Endothelial cell of umbilical vein (primary cell): ENCODE measurements around the gene INSC. TPM values are rescaled to one million over a fixed set of nuclear protein-coding genes. Genes with fewer than 3 reads are reported as not detected.

Experiments used
- BruUV-seq: library from RNA; stranded (reverse); fragments of 400-500 nt; replicated peaks from 2 replicates; lab custom pipeline; 2021; lab: Mats Ljungman, UMichigan
- CTCF ChIA-PET: fragments of 300-600, 350-600 bp; sonication (Branson Sonifier 250); formaldehyde crosslinking; loops from one replicate; lab custom pipeline; 2021; ENCODE audit warnings: antibody characterized with exemption, inconsistent platforms; lab: Charles Lee
- POLR2A ChIA-PET: fragments of 300-600, 350-600 bp; sonication (Branson Sonifier 250); formaldehyde crosslinking; loops from one replicate; lab custom pipeline; 2021; ENCODE audit warnings: antibody characterized with exemption, inconsistent platforms; lab: Charles Lee
- DNase-seq: peaks from one replicate; pipeline ENCODE4 v3.0.0-alpha.2; 2011; ENCODE audit warnings: low read depth, low spot score
- FAIRE-seq: peaks from 2 replicates; lab custom pipeline; 2011; peaks lifted over from hg19 to GRCh38; lab: Jason Lieb, UNC
- H2AFZ ChIP-seq: 2 replicates; pipeline ENCODE4 v1.6.0; 2012; ENCODE audit warnings: low read depth, low read length, control low read depth, inconsistent platforms
- H3K27ac ChIP-seq: 2 replicates; pipeline ENCODE4 v1.5.1; 2011; ENCODE audit warnings: low read depth, mild to moderate bottlenecking, control low read depth, low read length, moderate library complexity; ENCODE audit not compliant: insufficient read depth
- H3K27me3 ChIP-seq, 2 experiments: 2 replicates each; pipeline versions ENCODE4 v1.6.0 to v1.6.1; 2011; ENCODE audit warnings: low read length in 2 of 2, mixed read lengths in 1 of 2; ENCODE audit not compliant: control insufficient read depth in 2 of 2, insufficient read depth in 2 of 2
- H3K36me3 ChIP-seq, 2 experiments: 2 replicates in 1 of 2; 3 replicates in 1 of 2; pipeline ENCODE4 v1.5.1; 2011; ENCODE audit warnings: low read length in 2 of 2, mild to moderate bottlenecking in 1 of 2, moderate library complexity in 1 of 2; ENCODE audit not compliant: control insufficient read depth in 2 of 2, insufficient read depth in 2 of 2; ENCODE audit errors: extremely low read depth in 1 of 2
- H3K4me1 ChIP-seq: 3 replicates; pipeline ENCODE4 v1.5.1; 2011; ENCODE audit warnings: mild to moderate bottlenecking, low read length; ENCODE audit not compliant: control insufficient read depth, insufficient read depth; ENCODE audit errors: extremely low read depth
- H3K4me2 ChIP-seq: 2 replicates; pipeline ENCODE4 v1.6.1; 2011; ENCODE audit warnings: low read length, control low read depth, mixed read lengths; ENCODE audit not compliant: insufficient read depth
- H3K4me3 ChIP-seq, 3 experiments: fragments of 200-600 bp in 1 of 3; sonication (generic), shearing (Covaris generic) in 1 of 3; replicated peaks in 1 of 3; 2 replicates each; pipeline ENCODE4 v1.5.1; 2011 to 2016; ENCODE audit warnings: control low read depth in 3 of 3, low read length in 3 of 3, mild to moderate bottlenecking in 2 of 3, inconsistent platforms in 1 of 3, low read depth in 1 of 3, moderate library complexity in 1 of 3; ENCODE audit not compliant: insufficient read depth in 1 of 3
- H3K79me2 ChIP-seq: 2 replicates; pipeline ENCODE4 v1.6.0; 2012; ENCODE audit warnings: low read length, inconsistent platforms; ENCODE audit not compliant: control insufficient read depth, insufficient read depth
- H3K9ac ChIP-seq: replicated peaks from 2 replicates; pipeline ENCODE3; 2011; ENCODE audit warnings: low read length, control low read depth; ENCODE audit not compliant: insufficient read depth; ENCODE audit errors: extremely low read depth
- H3K9me1 ChIP-seq: replicated peaks from 3 replicates; pipeline ENCODE4 v1.6.0; 2011; ENCODE audit warnings: mild to moderate bottlenecking, low read length; ENCODE audit not compliant: control insufficient read depth, insufficient read depth; ENCODE audit errors: extremely low read depth
- H3K9me3 ChIP-seq: replicated peaks from 2 replicates; pipeline ENCODE4 v1.5.1; 2012; ENCODE audit warnings: low read length, inconsistent platforms; ENCODE audit not compliant: control insufficient read depth, insufficient read depth
- H4K20me1 ChIP-seq: replicated peaks from 2 replicates; pipeline ENCODE3; 2011; ENCODE audit warnings: mild to moderate bottlenecking, low read length; ENCODE audit not compliant: control insufficient read depth, insufficient read depth; ENCODE audit errors: extremely low read depth
- CTCF ChIP-seq, 2 donors: IDR thresholded peaks; 1 replicate in 1 of 2; 2 replicates in 1 of 2; pipeline ENCODE4 v1.5.1; 2011; ENCODE audit warnings: low read length in 2 of 2, mild to moderate bottlenecking in 2 of 2, moderate library complexity in 2 of 2, control low read depth in 1 of 2, inconsistent platforms in 1 of 2, low read depth in 1 of 2; ENCODE audit not compliant: insufficient read depth in 1 of 2; ENCODE audit errors: extremely low read depth in 1 of 2
- EZH2 ChIP-seq: IDR thresholded peaks from 2 replicates; pipeline ENCODE4 v1.6.1; 2012; ENCODE audit warnings: borderline replicate concordance, low read depth, mild to moderate bottlenecking, moderate library complexity, low read length, inconsistent platforms; ENCODE audit not compliant: severe bottlenecking
- FOS ChIP-seq: IDR thresholded peaks from 2 replicates; pipeline ENCODE4 v1.6.1; 2011; ENCODE audit warnings: mild to moderate bottlenecking, low read length, moderate library complexity, borderline replicate concordance; ENCODE audit not compliant: insufficient read depth
- JUN ChIP-seq: IDR thresholded peaks from 2 replicates; pipeline ENCODE4 v1.6.1; 2011; ENCODE audit warnings: borderline replicate concordance, low read depth; ENCODE audit not compliant: insufficient read length, insufficient read depth
- MAX ChIP-seq: IDR thresholded peaks from 2 replicates; pipeline ENCODE4 v1.6.1; 2011; ENCODE audit not compliant: insufficient read depth, insufficient read length
- MYC ChIP-seq: IDR thresholded peaks from one replicate; pipeline ENCODE4 v1.6.1; 2011; ENCODE audit warnings: mild to moderate bottlenecking, low read depth, low read length
- POLR2AphosphoS5 ChIP-seq: IDR thresholded peaks from 2 replicates; pipeline ENCODE4 v1.6.1; 2012; ENCODE audit warnings: low read depth, mild to moderate bottlenecking, control low read depth, low read length, moderate library complexity; ENCODE audit not compliant: insufficient read depth
- dilution Hi-C: fragments of 300-500 bp; cut with MboI; formaldehyde crosslinking; loops from one replicate; pipeline ENCODE4 v1.15.0; 2019; ENCODE audit warnings: low sequenced_read_pairs; ENCODE audit not compliant: extremely low pct_ligation_motif_present
- intact Hi-C: fragments of 100-400 bp; cut with micrococcal nuclease; formaldehyde crosslinking; loops from one replicate; pipeline ENCODE4 v1.10.0; 2022
- polyA plus RNA-seq, 4 experiments: library from polyadenylated mRNA; depleted of rRNA in 3 of 4; stranded (reverse) in 3 of 4; unstranded in 1 of 4; fragments of >200 nt; gene quantifications; 2 replicates each; pipeline versions ENCODE4 v1.2.1 to v1.2.3, GENCODE V29; 2011 to 2012; ENCODE audit warnings: missing spikeins in 1 of 4
- total RNA-seq: library from RNA; stranded (reverse); gene quantifications from 2 replicates; pipeline ENCODE4 v1.2.3, GENCODE V29; 2021

INSC gene
- total and polyA plus RNA-seq, 2 donors (not counting 3 experiments of a cell fraction or from before 2014, with no cell fraction given), result not detected

- Histone ChIP-seq H4K20me1 (no peaks in the 10 kb centered on the region), H3K9me1 (no peaks in the 10 kb centered on the region), H3K4me2 (no peak overlapping the region), H3K36me3 (no peaks in the 10 kb centered on the region), H3K27me3 (peaks cover 15 to 18% of the 10 kb centered on the region in 2 experiments), H2AFZ (no peak overlapping the region), H3K9ac (no peak overlapping the region), H3K27ac (no peak overlapping the region), H3K4me1 (no peaks in the 10 kb centered on the region), H3K79me2 (no peaks in the 10 kb centered on the region), H3K4me3 (no peak overlapping the region), H3K9me3 (no peaks in the 10 kb centered on the region)
- TF ChIP-seq FOS (no peak), CTCF (IDR thresholded peaks at IDR 0.05; ENCODE audit: extremely low read depth in 1 of 2, insufficient read depth in 1 of 2, low read depth in 1 of 2, low read length in 2 of 2) (no peak), MAX (no peak), EZH2 (no peak), POLR2AphosphoS5 (no peak), JUN (no peak), MYC (no peak)
- CTCF ChIA-PET, result interaction anchor here (4.0 kb wide), 1 partner anchor 163 kb away, joined by 119 read pairs; no protein-coding TSS in a partner anchor
- dilution Hi-C loops, result no loop called here
- intact Hi-C loops, result no loop called here
- POLR2A ChIA-PET, result no interaction called here
- FAIRE-seq (no peak), DNase-seq (no peak)
- no TSS peak for BruUV-seq
Observed at GRCh38 chr11:15071556-15072255, 43.0 kb upstream of the INSC start.
